Right cardiac atrium (tissue), 5 donors: Measurements from ENCODE around the gene PDE6A. TPM values are rescaled to one million over a fixed set of nuclear protein-coding genes. Genes with fewer than 3 reads are reported as not detected.

Source experiments
- ATAC-seq, 2 donors: fragments of 200-7000 bp; cut with Tn5 transposase; one replicate each; pipeline versions ENCODE4 v1.8.0 to v1.9.1; 2020; ENCODE audit warnings: moderate library complexity in 2 of 2, mild to moderate bottlenecking in 1 of 2
- DNase-seq, 3 donors: peaks; one replicate each; pipeline ENCODE4 v3.0.0-alpha.2; 2020
- H3K27ac ChIP-seq: one replicate; pipeline ENCODE4 v1.5.1; 2013; ENCODE audit warnings: mild to moderate bottlenecking, low read length, control low read depth, moderate library complexity
- H3K27me3 ChIP-seq: one replicate; pipeline ENCODE4 v1.6.1; 2013; ENCODE audit not compliant: control insufficient read depth, insufficient read depth
- H3K4me1 ChIP-seq: one replicate; pipeline ENCODE4 v1.6.1; 2013; ENCODE audit warnings: low read length; ENCODE audit not compliant: control insufficient read depth, insufficient read depth
- H3K4me3 ChIP-seq: one replicate; pipeline ENCODE4 v1.5.1; 2013; ENCODE audit warnings: low read length, control low read depth
- H3K9me3 ChIP-seq: one replicate; pipeline ENCODE4 v1.6.1; 2013; ENCODE audit warnings: low read length; ENCODE audit not compliant: control insufficient read depth
- WGBS: extraction: QIAGEN DNeasy Blood & Tissue Kit; methylation state at CpG from one replicate; pipeline ENCODE4 v1.1.7; 2013; 5-methylcytosine and 5-hydroxymethylcytosine counted together
- intact Hi-C, 4 donors: fragments of 100-400 bp; cut with DNase I; formaldehyde crosslinking; loops; one replicate each; pipeline versions ENCODE4 v1.11.0 to v1.14.0; 2022 to 2023
- polyA plus RNA-seq: library from polyadenylated mRNA; stranded (reverse); fragments of 200-250 nt; gene quantifications from one replicate; pipeline ENCODE4 v1.2.3, GENCODE V29; 2013
- total RNA-seq, 4 donors: library from RNA; stranded (reverse); fragmentation: NEBNext Ultra II Directional; extraction: Animal tissue kit (Norgen Biotek cat#: 25700); gene quantifications; one replicate each; pipeline ENCODE4 v1.2.1, GENCODE V29; 2021
- donor health status: healthy with polysubstance abuse.
- donor health status: DM: no; HTN: yes; CAD: no.
- donor health status: DM: no; HTN: no; CAD: no.
- donor health status: DM: no; HTN: yes; CAD: no; lungs with severe emphysema.
- donor health status: DM: yes; HTN: yes; CAD: no.

Gene PDE6A
- total and polyA plus RNA-seq, 5 donors, result 0.06 to 0.11 (median 0.07) TPM; not detected in 2

DNA sequence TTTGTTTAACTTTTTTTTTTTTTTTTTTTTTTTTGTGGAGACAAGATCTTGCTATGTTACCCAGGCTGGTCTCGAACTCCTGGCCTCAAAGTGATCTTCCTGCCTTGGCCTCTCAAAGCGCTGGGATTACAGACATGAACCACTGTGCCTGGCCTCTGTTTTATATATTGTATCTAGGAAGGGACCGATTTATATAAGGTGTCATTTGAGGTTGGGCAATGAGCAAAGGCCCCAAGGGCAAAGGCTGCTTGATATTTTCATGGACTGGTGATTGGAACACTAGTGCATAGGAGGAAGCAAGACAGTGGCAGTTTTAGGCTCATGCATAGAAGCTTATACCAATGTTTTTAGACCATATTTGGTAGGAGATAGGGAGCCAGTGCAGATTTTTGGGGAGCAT lies 19.1 kb upstream of the PDE6A start:
- H3K27me3 ChIP-seq, result no peaks in the 10 kb centered on the region
- ATAC-seq, result no peak
- intact Hi-C loops, result loop anchor here in 1 of 4 donors (10.0 kb wide), 1 partner anchor 129 kb away; no protein-coding TSS in a partner anchor
- H3K27ac ChIP-seq, result no peak overlapping the region
- no peak overlapping the region for H3K4me3 ChIP-seq
- DNase-seq, result no peak
- no peaks in the 10 kb centered on the region for H3K4me1 ChIP-seq
- WGBS, result 98% methylated on average over 3 of the region's 3 CpGs
- no peaks in the 10 kb centered on the region for H3K9me3 ChIP-seq

DNA sequence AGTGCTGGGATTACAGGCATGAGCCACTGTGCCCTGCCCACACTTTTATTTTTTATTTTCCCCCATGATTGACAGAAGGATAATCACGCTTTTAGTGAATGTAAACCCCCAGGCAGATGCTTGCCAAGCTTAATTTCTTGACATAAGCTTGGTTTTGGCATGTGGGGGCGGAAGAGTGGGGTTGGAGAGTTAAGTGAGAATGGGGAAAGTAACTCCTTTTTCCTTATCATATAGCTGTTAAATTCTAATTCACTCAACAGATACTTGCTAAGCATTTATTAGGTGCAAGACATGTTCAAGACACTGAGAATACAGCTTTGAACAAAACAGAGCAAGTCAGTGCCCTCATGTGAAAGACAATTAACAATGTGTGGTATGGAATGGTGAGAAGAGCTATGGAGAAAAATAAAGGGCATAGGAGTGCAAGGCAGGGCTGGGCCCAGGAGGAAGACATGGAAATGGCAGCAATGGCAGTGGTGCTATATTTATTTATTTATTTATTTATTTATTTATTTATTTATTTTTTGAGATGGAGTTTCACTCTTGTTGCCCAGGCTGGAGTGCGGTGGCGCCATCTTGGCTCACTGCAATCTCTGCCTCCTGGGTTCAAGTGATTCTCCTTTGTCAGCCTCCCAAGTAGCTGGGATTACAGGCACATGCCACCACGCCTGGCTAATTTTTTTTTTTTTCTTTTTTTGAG lies 18.2 kb upstream of the PDE6A start:
- H3K9me3 ChIP-seq, result no peaks in the 10 kb centered on the region
- intact Hi-C loops, result loop anchor here in 1 of 4 donors (10.0 kb wide), 1 partner anchor 128 kb away; no protein-coding TSS in a partner anchor
- H3K27ac ChIP-seq, result no peak overlapping the region
- H3K27me3 ChIP-seq, result no peaks in the 10 kb centered on the region
- H3K4me3 ChIP-seq, result no peak overlapping the region
- no peaks in the 10 kb centered on the region for H3K4me1 ChIP-seq
- ATAC-seq (no peak), DNase-seq (no peak)
- 94% methylated on average over 5 of the region's 5 CpGs for WGBS

DNA sequence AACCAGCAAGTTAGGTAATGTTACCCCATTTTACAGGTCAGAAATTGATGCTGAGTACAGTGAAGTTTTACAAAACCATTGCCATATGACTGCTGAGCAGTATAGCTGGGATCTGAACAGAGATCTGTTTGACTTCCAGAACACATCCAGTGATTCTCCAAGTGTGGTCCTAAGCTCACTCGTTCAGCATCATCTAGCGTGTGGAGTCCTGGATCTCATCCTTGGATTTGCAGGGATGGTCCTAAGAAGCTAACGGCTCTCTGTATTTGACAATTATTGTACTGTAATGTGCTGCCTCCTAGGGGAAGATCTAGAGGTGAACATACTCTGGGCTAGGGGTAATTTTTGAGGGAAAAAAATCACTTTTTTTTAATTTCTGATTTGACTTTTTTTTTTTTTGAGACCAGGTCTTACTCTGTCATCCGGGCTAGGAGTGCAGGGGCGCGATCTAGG lies 17.4 kb upstream of the PDE6A start:
- no peak for DNase-seq
- 58% methylated on average over 6 of the region's 6 CpGs for WGBS
- H3K27me3 ChIP-seq, result no peaks in the 10 kb centered on the region
- peak in 1 of 2 donors; percentile 5 for ATAC-seq
- no peak overlapping the region for H3K4me3 ChIP-seq
- no peaks in the 10 kb centered on the region for H3K4me1 ChIP-seq
- intact Hi-C loops, result loop anchor here in 1 of 4 donors (10.0 kb wide), 1 partner anchor 127 kb away; no protein-coding TSS in a partner anchor
- no peaks in the 10 kb centered on the region for H3K9me3 ChIP-seq
- no peak overlapping the region for H3K27ac ChIP-seq

DNA sequence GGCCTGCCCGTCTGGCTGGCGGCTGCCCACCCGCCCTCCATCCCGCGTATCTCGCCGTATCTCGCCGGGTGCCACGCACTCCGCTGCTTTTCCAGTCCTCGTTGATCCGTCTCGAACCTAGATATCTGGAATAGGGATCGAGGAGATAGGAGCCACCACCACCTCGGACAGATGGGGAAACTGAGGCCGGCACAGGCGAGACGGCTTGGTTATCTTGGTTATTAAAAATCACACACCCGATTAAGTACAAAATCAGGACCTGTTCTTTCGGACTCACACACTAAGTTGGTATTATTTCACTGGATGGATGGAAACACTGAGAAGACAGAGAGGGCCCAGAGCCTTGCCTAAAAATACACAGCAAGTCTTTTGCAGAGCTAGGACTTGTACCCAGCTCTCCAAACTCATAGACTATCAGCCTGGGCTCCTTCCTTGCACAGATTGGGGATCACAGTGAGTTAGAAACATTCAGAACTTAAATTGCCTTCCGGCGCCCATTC lies 16.6 kb upstream of the PDE6A start:
- Histone ChIP-seq H3K4me1 (no peaks in the 10 kb centered on the region), H3K27ac (no peak overlapping the region), H3K4me3 (peak overlapping the region; percentile 41), H3K9me3 (no peaks in the 10 kb centered on the region), H3K27me3 (no peaks in the 10 kb centered on the region)
- intact Hi-C loops, result loop anchor here in 1 of 4 donors (10.0 kb wide), 1 partner anchor 126 kb away; no protein-coding TSS in a partner anchor
- ATAC-seq, result no peak
- WGBS, result 14% methylated on average over 23 of the region's 23 CpGs
- DNase-seq, result no peak

DNA sequence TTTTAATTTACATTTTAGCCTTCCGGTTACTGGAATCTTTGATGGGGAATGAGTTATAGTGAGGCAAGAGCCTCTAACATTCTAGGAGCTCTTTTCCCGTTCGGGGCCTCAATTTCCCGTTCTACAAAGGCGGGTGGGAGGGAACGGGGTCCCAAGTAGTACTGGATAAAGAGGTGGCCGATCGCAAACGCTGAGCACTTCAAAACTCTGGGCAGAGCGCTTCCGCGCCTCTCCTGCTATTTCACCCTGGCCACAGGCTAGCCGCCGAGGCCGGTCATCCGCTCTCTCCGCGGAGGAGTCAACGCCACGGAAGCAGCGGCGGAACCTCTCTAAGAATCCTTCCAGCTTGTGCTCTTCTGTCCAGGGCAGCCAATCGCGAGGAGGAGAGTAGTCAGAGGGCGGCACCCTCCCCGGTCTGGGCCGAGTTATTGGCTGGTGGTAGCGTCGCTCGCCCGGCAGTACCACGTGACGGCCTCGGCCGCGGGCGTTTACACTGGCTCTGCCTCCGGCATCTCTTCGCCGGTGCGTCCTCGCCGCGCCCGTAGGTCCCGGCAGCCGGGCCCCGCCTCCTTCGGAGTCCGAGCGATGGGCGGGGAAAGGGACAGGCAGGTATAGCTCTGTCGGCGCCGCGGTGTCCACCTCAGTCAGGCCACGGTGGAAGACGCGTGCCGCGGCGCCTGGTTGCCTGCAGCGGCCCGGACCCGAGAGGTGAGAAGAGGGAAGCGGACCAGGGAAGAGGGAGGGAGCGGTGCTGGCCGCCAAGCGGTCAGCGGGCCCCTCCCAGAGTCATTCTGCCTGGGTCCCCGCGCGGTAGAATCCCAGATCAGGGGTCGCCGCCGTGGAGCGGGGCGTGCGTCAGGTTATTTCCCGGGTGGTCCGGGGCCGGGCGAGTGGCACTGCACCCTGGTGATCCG lies 15.9 kb upstream of the PDE6A start, which contains the start of gene SLC26A2:
TSS of gene SLC26A2 (plus strand) at position 487 of the 914 bp plus-strand sequence. CDS start 16,895 bp downstream, outside the sequence.
- Histone ChIP-seq H3K27ac (peak within 1 kb of the TSS; percentile 65), H3K27me3 (no peaks in the 10 kb centered on the region), H3K4me3 (peak within 1 kb of the TSS; percentile 54), H3K4me1 (no peaks in the 10 kb centered on the region), H3K9me3 (no peaks in the 10 kb centered on the region)
- ATAC-seq (peak; percentile 100), DNase-seq (peak; percentile 97 to 99 (median 98))
- intact Hi-C loops, result loop anchor here in 1 of 4 donors (10.0 kb wide), 1 partner anchor 126 kb away; no protein-coding TSS in a partner anchor
- WGBS, result under 1% methylated on average over 84 of the region's 84 CpGs

DNA sequence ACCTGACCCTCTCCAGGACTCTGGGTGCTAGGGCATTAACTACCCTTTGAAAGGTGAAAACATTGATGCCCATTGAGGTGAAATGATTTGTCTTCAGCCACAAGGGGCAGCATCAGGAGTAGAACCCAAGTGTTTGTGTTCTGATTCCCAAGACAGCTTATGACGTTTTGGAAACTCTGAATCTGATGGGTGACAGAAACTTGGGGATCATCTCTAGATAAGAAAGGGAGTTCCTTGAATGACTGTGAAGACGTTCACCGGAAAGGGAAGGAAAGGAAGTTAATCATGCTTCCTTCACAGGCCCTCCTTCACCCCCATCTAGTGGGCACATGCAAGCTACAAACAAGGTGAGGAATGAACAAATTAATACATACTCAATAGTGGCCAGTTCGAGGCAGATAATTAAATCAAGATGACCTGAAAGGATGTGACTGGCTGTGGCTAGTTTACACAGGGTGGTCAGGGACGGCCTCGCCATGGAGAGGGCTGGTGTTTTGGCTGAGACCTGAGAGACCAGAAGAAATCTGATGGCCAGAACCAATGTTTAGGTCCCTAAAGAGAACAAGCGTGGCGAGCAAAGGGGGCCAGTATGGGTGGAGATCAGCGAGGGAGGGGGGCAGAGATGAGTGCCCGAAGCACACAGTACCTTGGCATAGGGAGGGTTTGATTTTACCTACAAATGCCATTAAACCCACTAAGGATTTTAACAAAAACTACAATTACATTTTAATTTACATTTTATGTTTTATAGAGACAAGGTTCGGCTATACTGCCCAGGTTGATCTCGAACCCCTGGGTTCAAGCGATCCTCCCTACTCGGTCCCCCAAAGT lies 15.0 kb upstream of the PDE6A start:
- no peak for DNase-seq
- peak in 1 of 2 donors; percentile 39 for ATAC-seq
- peak overlapping the region; percentile 65 for H3K27ac ChIP-seq
- H3K9me3 ChIP-seq, result no peaks in the 10 kb centered on the region
- H3K27me3 ChIP-seq, result no peaks in the 10 kb centered on the region
- no peaks in the 10 kb centered on the region for H3K4me1 ChIP-seq
- intact Hi-C loops, result loop anchor here in 1 of 4 donors (10.0 kb wide), 1 partner anchor 125 kb away; no protein-coding TSS in a partner anchor
- 45% methylated on average over 14 of the region's 14 CpGs for WGBS
- H3K4me3 ChIP-seq, result peak overlapping the region; percentile 54

DNA sequence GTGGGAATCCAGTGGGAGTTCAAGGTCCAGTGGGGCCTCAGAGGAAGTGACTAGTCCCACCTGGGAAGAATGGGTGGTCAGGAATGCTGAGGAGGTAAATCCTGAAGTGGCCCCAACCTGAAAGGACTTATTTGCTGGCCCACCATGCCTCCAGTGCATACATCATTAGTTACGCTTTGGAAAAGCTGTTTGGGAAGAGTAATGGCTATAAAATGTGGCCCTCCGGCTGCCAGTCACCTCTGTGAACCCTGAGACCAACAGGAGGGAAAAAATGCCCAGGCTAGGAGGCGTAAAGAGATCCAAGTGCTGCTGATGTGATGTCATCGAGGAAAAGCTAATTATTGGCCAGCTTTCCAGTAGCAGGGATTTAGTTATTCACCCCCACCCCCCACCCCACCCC lies 13.3 kb upstream of the PDE6A start:
- DNase-seq (no peak), ATAC-seq (no peak)
- intact Hi-C loops, result no loop called here
- H3K4me1 ChIP-seq, result no peaks in the 10 kb centered on the region
- WGBS, result 85% methylated on average over 4 of the region's 4 CpGs
- no peak overlapping the region for H3K4me3 ChIP-seq
- H3K27me3 ChIP-seq, result no peaks in the 10 kb centered on the region
- H3K27ac ChIP-seq, result no peak overlapping the region
- H3K9me3 ChIP-seq, result no peaks in the 10 kb centered on the region

DNA sequence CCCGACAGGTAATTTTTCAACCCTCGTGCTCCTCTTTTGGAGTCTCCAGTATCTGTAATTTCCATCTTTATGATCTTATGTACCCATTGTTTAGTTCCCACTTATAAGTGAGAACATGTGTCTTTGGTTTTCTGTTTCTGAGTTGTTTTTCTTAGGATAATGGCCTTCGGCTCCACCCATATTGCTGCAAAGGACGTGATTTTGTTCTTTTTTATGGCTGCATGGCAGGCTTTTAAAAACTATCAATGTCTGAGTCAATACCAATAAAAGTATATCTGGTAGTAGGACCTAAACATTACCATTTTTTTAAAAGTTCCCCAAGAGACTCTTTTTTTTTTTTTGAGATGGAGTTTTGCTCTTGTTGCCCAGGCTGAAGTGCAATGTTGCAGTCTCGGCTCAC lies 12.1 kb upstream of the PDE6A start:
- DNase-seq (no peak), ATAC-seq (no peak)
- Histone ChIP-seq H3K27me3 (no peaks in the 10 kb centered on the region), H3K9me3 (no peaks in the 10 kb centered on the region), H3K4me1 (no peaks in the 10 kb centered on the region), H3K4me3 (no peak overlapping the region), H3K27ac (no peak overlapping the region)
- WGBS, result 73% methylated on average over 5 of the region's 5 CpGs
- intact Hi-C loops, result no loop called here

DNA sequence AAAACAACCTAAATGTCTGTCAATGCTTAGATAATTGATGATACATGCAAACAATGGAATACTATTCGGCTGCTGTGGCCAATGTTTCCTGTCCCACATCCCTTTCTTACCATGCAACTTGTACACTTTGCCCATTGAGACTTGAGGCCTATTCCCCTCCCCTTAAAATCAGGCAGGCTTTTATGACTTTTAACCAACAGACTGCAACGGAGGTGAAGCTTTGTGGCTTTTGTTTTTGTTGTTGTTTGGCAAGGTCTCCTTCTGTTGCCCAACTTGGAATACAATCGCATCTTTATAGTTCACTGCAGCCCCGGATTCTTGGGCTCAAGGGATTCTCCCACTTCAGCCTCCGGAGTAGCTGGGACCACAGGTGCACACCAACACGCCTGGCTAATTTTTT lies 10.2 kb upstream of the PDE6A start:
- no peak for ATAC-seq
- intact Hi-C loops, result no loop called here

DNA sequence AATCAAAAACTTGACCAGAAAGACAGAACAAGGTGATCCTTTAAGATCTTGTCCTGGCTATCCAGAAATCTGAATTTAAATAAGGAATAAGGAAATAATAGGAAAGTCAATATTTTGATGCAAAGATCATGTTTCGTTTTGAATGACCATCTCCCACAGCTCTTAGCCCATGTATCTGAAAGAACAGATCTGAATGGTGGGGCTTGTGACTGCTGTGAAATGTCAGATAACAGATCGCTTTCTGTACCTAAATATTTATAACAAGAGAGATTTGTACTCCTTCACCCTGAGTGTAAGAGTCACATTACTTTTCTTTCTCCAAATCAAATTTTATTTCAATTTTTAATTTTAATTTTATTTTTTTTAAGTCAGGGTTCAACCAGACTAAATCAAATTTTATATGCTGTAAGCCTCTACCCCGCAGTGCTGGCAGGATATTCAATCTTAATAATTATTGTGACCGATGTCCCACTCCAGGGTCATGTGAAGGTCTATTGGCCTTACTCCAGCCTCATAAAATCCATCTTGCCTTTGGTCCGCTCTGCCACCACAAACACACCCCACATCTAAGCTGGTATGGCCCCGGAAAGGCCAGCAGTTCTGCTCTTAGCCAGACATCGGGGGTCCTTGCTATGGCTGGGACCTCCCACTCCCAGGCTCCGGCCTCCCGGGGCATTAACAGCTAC lies 9.0 kb upstream of the PDE6A start:
- 85% methylated on average over 9 of the region's 9 CpGs for WGBS
- H3K4me3 ChIP-seq, result no peak overlapping the region
- H3K27me3 ChIP-seq, result no peaks in the 10 kb centered on the region
- H3K27ac ChIP-seq, result no peak overlapping the region
- H3K9me3 ChIP-seq, result no peaks in the 10 kb centered on the region
- ATAC-seq (no peak), DNase-seq (no peak)
- intact Hi-C loops, result no loop called here
- no peaks in the 10 kb centered on the region for H3K4me1 ChIP-seq

More for the DNA sequence above, 10.2 kb upstream of the PDE6A start:
- no peaks in the 10 kb centered on the region for H3K4me1 ChIP-seq
- no peak overlapping the region for H3K4me3 ChIP-seq
- no peaks in the 10 kb centered on the region for H3K27me3 ChIP-seq
- DNase-seq, result no peak
- no peak overlapping the region for H3K27ac ChIP-seq
- 83% methylated on average over 6 of the region's 6 CpGs for WGBS
- no peaks in the 10 kb centered on the region for H3K9me3 ChIP-seq
